ENCODE results near the gene HMGB1.

The HMGB1 gene

GRCh38 chr13:30431269-30431940 is 34.3 kb downstream of the HMGB1 start:
- DNase-seq (ENCODE audit: low read depth, low spot score) = no peak

- no peak for DNase-seq (ENCODE audit: low read depth, low spot score)
These were observed 35.7 kb downstream of the HMGB1 start for GRCh38 chr13:30429721-30430694.

GRCh38 chr13:30429235-30429634 is 36.5 kb downstream of the HMGB1 start:
- no peak for DNase-seq (ENCODE audit: low read depth, low spot score)

GRCh38 chr13:30423891-30424290 is 41.8 kb downstream of the HMGB1 start:
- no peak for DNase-seq (ENCODE audit: low read depth, low spot score)

GRCh38 chr13:30422054-30422839 is 43.5 kb downstream of the HMGB1 start, which contains the start of gene UBE2L5:
Gene UBE2L5 (plus strand): TSS chr13:30422493. CDS start chr13:30427991, 5,498 bp downstream.
- DNase-seq (ENCODE audit: low read depth, low spot score) = peak; percentile 59

- DNase-seq (ENCODE audit: low read depth, low spot score) = peak; percentile 80
These were observed 44.4 kb downstream of the HMGB1 start for GRCh38 chr13:30421093-30422053.

- DNase-seq (ENCODE audit: low read depth, low spot score) = no peak
These were observed 46.8 kb downstream of the HMGB1 start for GRCh38 chr13:30418717-30419459.

- DNase-seq (ENCODE audit: low read depth, low spot score) = no peak
These were observed 47.5 kb downstream of the HMGB1 start for GRCh38 chr13:30418075-30418716.

- no peak for DNase-seq (ENCODE audit: low read depth, low spot score)
These were observed 49.3 kb downstream of the HMGB1 start for GRCh38 chr13:30416471-30416870.

GRCh38 chr13:30415430-30416030 is 50.2 kb downstream of the HMGB1 start:
- DNase-seq (ENCODE audit: low read depth, low spot score) = no peak

- no peak for DNase-seq (ENCODE audit: low read depth, low spot score)
These were observed 51.9 kb downstream of the HMGB1 start for GRCh38 chr13:30413842-30414241.

- no peak for DNase-seq (ENCODE audit: low read depth, low spot score)
These were observed 53.4 kb downstream of the HMGB1 start for GRCh38 chr13:30412346-30412745.

GRCh38 chr13:30410705-30411125 is 55.0 kb downstream of the HMGB1 start:
- DNase-seq (ENCODE audit: low read depth, low spot score) = no peak

- DNase-seq (ENCODE audit: low read depth, low spot score) = peak; percentile 42
These were observed 55.6 kb downstream of the HMGB1 start for GRCh38 chr13:30409886-30410704.

- DNase-seq (ENCODE audit: low read depth, low spot score) = peak; percentile 97
These were observed 57.2 kb downstream of the HMGB1 start for GRCh38 chr13:30408319-30409101.

GRCh38 chr13:30406779-30407416 is 58.8 kb downstream of the HMGB1 start:
- no peak for DNase-seq (ENCODE audit: low read depth, low spot score)

All from ELF-1 (cell line).